Heart left ventricle (tissue), 16 donors: ENCODE data around the gene C15orf40. TPM values are rescaled to one million over a fixed set of nuclear protein-coding genes. Genes with fewer than 3 reads are reported as not detected.

Source experiments
- ATAC-seq, 4 donors: fragments of 200-7000 bp; cut with Tn5 transposase; one replicate each; pipeline ENCODE4 v1.9.1; 2020 to 2022; ENCODE audit warnings: moderate library complexity in 4 of 4, mild to moderate bottlenecking in 3 of 4, moderate number of reproducible peaks in 1 of 4
- DNase-seq, 5 donors: peaks; one replicate each; pipeline ENCODE4 v3.0.0-alpha.2; 2020
- H3K27ac ChIP-seq, 12 donors: fragments of 200-600 bp; sonication (generic) in 4 of 12; one replicate each; pipeline versions ENCODE4 v1.5.0 to v1.8.0; 2016 to 2022; ENCODE audit warnings: mild to moderate bottlenecking in 2 of 12
- H3K27me3 ChIP-seq, 9 donors: fragments of 200-600 bp; sonication (generic) in 2 of 9; one replicate each; pipeline versions ENCODE4 v1.5.1 to v1.8.0; 2016 to 2022; ENCODE audit warnings: mild to moderate bottlenecking in 3 of 9
- H3K36me3 ChIP-seq, 9 donors: fragments of 200-600 bp; sonication (generic) in 2 of 9; one replicate each; pipeline versions ENCODE4 v1.5.0 to v1.8.0; 2018 to 2022; ENCODE audit warnings: mild to moderate bottlenecking in 2 of 9
- H3K4me1 ChIP-seq, 12 donors: fragments of 200-600 bp; sonication (generic) in 4 of 12; one replicate each; pipeline versions ENCODE4 v1.5.0 to v1.8.0; 2016 to 2022; ENCODE audit warnings: mild to moderate bottlenecking in 3 of 12
- H3K4me3 ChIP-seq, 12 donors: fragments of 200-600 bp; sonication (generic) in 4 of 12; one replicate each; pipeline versions ENCODE4 v1.5.0 to v1.8.0; 2017 to 2022; ENCODE audit warnings: mild to moderate bottlenecking in 9 of 12, moderate library complexity in 4 of 12
- H3K9me3 ChIP-seq, 12 donors: fragments of 200-600 bp; sonication (generic) in 4 of 12; one replicate each; pipeline versions ENCODE4 v1.5.0 to v1.8.0; 2016 to 2022; ENCODE audit warnings: mild to moderate bottlenecking in 1 of 12
- POLR2A ChIP-seq, 2 donors: fragments of 450-650 bp; IDR thresholded peaks; one replicate each; pipeline ENCODE4 v1.6.1; 2017; ENCODE audit warnings: antibody characterized with exemption in 2 of 2, mild to moderate bottlenecking in 2 of 2, moderate library complexity in 2 of 2
- WGBS, 4 donors: extraction: QIAGEN DNeasy Blood & Tissue Kit in 2 of 4; methylation state at CpG; one replicate each; pipeline versions ENCODE4 v1.1.5 to v1.1.7; 2013 to 2018; 5-methylcytosine and 5-hydroxymethylcytosine counted together
- intact Hi-C, 10 donors: fragments of 100-400 bp; cut with DNase I; formaldehyde crosslinking; loops; one replicate each; pipeline versions ENCODE4 v1.11.1 to v1.14.2; 2022
- polyA plus RNA-seq, 2 donors: library from polyadenylated mRNA; stranded (reverse); fragments of 200-250 nt; gene quantifications; one replicate each; pipeline ENCODE4 v1.2.3, GENCODE V29; 2013
- total RNA-seq, 9 donors: library from RNA; depleted of rRNA in 2 of 9; stranded (reverse); fragments of >200 nt in 2 of 9; fragmentation: NEBNext Ultra II Directional in 3 of 9; extraction: Animal tissue kit (Norgen Biotek cat#: 25700) in 3 of 9; gene quantifications; one replicate each; pipeline versions ENCODE4 v1.1.0 to v1.2.4, GENCODE V29; 2016 to 2023
- TF ChIP-seq, protein P1 (sequence below), 12 donors: fragments of 200-600 bp; sonication (generic) in 4 of 12; IDR thresholded peaks; one replicate each; pipeline versions ENCODE4 v1.5.0 to v1.8.0; 2018 to 2022; ENCODE audit warnings: antibody characterized with exemption in 12 of 12, mild to moderate bottlenecking in 5 of 12
- donor health status: ischemic (EF 13 %, LVEDD 7.1; RV severe dilation, severe dysfunction).
- donor health status: healthy with polysubstance abuse.
- donor health status: DM: no; HTN: yes; CAD: no.
- donor health status: DM: no; HTN: no; CAD: no.
- donor health status: ischemic (EF 25% LVEDD 6.9; RV normal size, moderate dysfunction).
- donor health status: ischemic (EF 25% LVEDD 5.7; RV mildly dilated, moderate dysfunction).
- donor health status: healthy.
- donor health status: DM: yes; HTN: yes; CAD: no.
- donor health status: ischemic (EF 35%, LVEDD 5.7; RV mildly dilated, moderate dysfunction).
- donor health status: nonischemic (EF 11% LVEDD 7.7; RV severe dilation, severe dysfunction).
- donor health status: DM: yes; HTN: yes; CAD: no.
- donor health status: PGD.
- donor health status: ischemic (EF 29% LVEDD 5.4; RV normal size, mild dysfunction).
- donor health status: nonischemic (EF 23%, LVEDD 6.1; RV moderate dilation, normal function).

C15orf40 gene
- total and polyA plus RNA-seq, 11 donors, result 6.0 to 17.0 (median 9.4) TPM

DNA sequence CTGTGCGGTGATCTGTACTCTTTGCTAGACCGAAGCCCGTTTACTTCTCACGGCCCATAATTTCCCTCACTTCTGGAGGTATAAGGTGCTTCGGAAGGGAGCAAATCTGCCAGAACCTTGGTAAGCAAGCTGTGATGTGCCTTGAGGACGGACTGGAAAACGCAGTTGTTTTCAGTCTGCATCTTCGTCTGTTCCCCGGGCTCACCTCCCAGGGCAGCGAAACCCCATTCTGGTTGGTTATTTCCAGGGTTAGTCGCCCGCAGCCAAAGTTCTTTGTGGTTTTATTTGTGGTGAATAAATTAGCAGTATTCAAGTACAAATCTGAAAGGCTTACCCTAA is 25.0 kb downstream of the C15orf40 start:
- Histone ChIP-seq H3K4me3 (peak overlapping the region; percentile 53 to 98 (median 79)), H3K36me3 (peaks cover 0 to 34% (median 27%) of the 10 kb centered on the region in 9 donors), H3K9me3 (no peaks in the 10 kb centered on the region), H3K27me3 (no peaks in the 10 kb centered on the region), H3K4me1 (peaks cover 0 to 20% (median 15%) of the 10 kb centered on the region in 12 donors), H3K27ac (peak overlapping the region; percentile 21 to 87 (median 78))
- DNase-seq, result no peak
- intact Hi-C loops, result loop anchor here in 7 of 10 donors (5.0 to 10.0 kb wide), 4 partner anchors 129 to 232 kb away; no protein-coding TSS in a partner anchor
- TF ChIP-seq POLR2A (IDR thresholded peaks at IDR 0.05), result no peak
- TF ChIP-seq, protein P1, sequence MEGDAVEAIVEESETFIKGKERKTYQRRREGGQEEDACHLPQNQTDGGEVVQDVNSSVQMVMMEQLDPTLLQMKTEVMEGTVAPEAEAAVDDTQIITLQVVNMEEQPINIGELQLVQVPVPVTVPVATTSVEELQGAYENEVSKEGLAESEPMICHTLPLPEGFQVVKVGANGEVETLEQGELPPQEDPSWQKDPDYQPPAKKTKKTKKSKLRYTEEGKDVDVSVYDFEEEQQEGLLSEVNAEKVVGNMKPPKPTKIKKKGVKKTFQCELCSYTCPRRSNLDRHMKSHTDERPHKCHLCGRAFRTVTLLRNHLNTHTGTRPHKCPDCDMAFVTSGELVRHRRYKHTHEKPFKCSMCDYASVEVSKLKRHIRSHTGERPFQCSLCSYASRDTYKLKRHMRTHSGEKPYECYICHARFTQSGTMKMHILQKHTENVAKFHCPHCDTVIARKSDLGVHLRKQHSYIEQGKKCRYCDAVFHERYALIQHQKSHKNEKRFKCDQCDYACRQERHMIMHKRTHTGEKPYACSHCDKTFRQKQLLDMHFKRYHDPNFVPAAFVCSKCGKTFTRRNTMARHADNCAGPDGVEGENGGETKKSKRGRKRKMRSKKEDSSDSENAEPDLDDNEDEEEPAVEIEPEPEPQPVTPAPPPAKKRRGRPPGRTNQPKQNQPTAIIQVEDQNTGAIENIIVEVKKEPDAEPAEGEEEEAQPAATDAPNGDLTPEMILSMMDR (IDR thresholded peaks at IDR 0.05), result no peak
- 1% methylated on average over 12 of the region's 12 CpGs for WGBS, 4 donors
- ATAC-seq, result peak in 2 of 4 donors; percentile 16 to 19

DNA sequence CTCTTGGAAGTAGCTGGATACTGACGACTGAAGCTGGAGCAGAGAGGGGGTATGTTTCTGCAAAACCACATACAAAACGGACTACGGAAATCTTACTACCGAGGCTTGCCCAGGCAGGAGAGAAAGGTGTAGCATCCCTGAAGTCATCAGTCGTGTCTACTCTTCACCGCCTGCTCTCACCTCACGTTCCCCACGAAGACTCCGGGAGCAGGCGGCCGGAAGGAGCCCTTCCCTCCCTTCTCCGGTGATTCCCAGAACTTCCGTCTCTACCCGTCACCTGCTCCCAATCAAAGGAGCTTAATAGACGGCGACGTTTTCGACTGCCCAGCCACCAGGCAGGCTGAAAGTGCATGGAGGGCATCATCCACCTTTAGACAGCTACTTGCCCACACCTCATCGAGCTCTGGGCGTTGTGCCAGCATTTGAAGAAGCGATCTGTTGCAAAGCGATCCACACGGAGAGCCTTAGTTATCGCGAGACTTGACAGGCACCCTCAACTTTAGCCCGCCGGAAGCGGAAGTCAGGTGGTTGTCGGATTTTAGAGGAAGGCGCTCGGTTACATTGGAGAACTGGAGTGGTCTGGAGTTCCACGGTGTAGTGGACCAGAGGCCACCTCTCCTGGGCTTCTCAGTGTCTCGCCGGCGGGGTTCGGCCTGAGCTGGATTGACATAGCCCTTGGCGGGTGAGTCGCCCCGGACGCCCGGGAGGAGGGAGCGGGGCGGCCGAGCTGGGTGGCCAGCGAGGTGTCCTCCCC is 25.6 kb downstream of the C15orf40 start, which contains the start of gene RAMAC:
Gene RAMAC, plus strand, starts transcription at position 523 of the 754 bp plus-strand sequence. CDS start 2,809 bp downstream, outside the sequence.
- 1 to 4% (median 2%) methylated on average over 40 to 45 of the region's 45 CpGs for WGBS, 4 donors
- intact Hi-C loops, result loop anchor here in 7 of 10 donors (5.0 to 10.0 kb wide), 4 partner anchors 129 to 231 kb away; no protein-coding TSS in a partner anchor
- ATAC-seq, result peak; percentile 89 to 98 (median 98)
- peaks cover 0 to 28% (median 22%) of the 10 kb centered on the region in 9 donors for H3K36me3 ChIP-seq
- peak within 1 kb of the TSS; percentile 21 to 87 (median 78) for H3K27ac ChIP-seq
- peak in 1 of 2 donors; percentile 49 for TF ChIP-seq POLR2A (IDR thresholded peaks at IDR 0.05)
- TF ChIP-seq, protein P1 (IDR thresholded peaks at IDR 0.05), result no peak
- no peaks in the 10 kb centered on the region for H3K9me3 ChIP-seq
- DNase-seq, result peak; percentile 91 to 96 (median 93)
- H3K27me3 ChIP-seq, result no peaks in the 10 kb centered on the region
- peaks cover 0 to 20% (median 15%) of the 10 kb centered on the region in 12 donors for H3K4me1 ChIP-seq
- peak within 1 kb of the TSS; percentile 53 to 98 (median 79) for H3K4me3 ChIP-seq

- TF ChIP-seq POLR2A (IDR thresholded peaks at IDR 0.05), result no peak
- TF ChIP-seq, protein P1 (IDR thresholded peaks at IDR 0.05), result no peak
- ATAC-seq (no peak), DNase-seq (no peak)
- peaks cover 0 to 8% (median 5%) of the 10 kb centered on the region in 12 donors for H3K4me1 ChIP-seq
- no peaks in the 10 kb centered on the region for H3K9me3 ChIP-seq
- no peaks in the 10 kb centered on the region for H3K27me3 ChIP-seq
- intact Hi-C loops, result loop anchor here in 2 of 10 donors (10.0 kb wide), 2 partner anchors 126 to 226 kb away; no protein-coding TSS in a partner anchor
- WGBS, 4 donors, result 24 to 37% (median 30%) methylated on average over 2 of the region's 2 CpGs
- H3K27ac ChIP-seq, result no peak overlapping the region
- no peaks in the 10 kb centered on the region for H3K36me3 ChIP-seq
- H3K4me3 ChIP-seq, result no peak overlapping the region
Measured at GRCh38 chr15:82980981-82981380, 30.5 kb downstream of the C15orf40 start.

DNA sequence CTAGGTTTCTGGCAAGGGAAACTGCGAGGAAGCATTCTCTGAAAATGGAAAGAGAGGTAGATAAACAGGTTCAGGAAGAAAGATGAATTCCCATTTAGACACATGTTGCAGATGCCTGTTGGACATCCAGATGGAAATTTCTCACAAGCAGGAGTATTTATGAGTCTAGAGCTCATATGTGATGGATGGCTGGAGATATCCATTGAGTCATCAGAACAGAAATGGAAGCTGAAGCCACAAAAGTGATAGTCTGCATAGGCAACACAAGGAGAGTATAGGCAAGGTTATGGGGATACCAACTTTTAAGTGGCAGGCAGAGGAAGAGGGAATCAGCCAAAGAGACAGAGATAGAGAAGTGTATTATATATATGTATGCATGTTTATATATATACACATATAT is 31.7 kb downstream of the C15orf40 start:
- Histone ChIP-seq H3K36me3 (no peaks in the 10 kb centered on the region), H3K27me3 (no peaks in the 10 kb centered on the region)
- intact Hi-C loops, result loop anchor here in 2 of 10 donors (10.0 kb wide), 2 partner anchors 125 to 225 kb away; no protein-coding TSS in a partner anchor

More for the DNA sequence above, 31.7 kb downstream of the C15orf40 start:
- no peak for ATAC-seq
- 88 to 95% (median 90%) methylated on average over 1 of the region's 1 CpG for WGBS, 4 donors
- no peaks in the 10 kb centered on the region for H3K4me1 ChIP-seq
- TF ChIP-seq POLR2A (IDR thresholded peaks at IDR 0.05), result no peak
- TF ChIP-seq, protein P1 (IDR thresholded peaks at IDR 0.05), result no peak
- no peak overlapping the region for H3K4me3 ChIP-seq
- no peaks in the 10 kb centered on the region for H3K9me3 ChIP-seq
- DNase-seq, result no peak
- H3K27ac ChIP-seq, result no peak overlapping the region
